HG02610 (cell line): ENCODE results near the gene FAAP20.

Experiments used
- ATAC-seq: cut with Tn5 transposase; IDR thresholded peaks from one replicate; pipeline ENCODE4 v1.9.1; 2021; ENCODE audit warnings: mild to moderate bottlenecking, moderate library complexity; ENCODE audit not compliant: unreplicated experiment

FAAP20 gene

DNA sequence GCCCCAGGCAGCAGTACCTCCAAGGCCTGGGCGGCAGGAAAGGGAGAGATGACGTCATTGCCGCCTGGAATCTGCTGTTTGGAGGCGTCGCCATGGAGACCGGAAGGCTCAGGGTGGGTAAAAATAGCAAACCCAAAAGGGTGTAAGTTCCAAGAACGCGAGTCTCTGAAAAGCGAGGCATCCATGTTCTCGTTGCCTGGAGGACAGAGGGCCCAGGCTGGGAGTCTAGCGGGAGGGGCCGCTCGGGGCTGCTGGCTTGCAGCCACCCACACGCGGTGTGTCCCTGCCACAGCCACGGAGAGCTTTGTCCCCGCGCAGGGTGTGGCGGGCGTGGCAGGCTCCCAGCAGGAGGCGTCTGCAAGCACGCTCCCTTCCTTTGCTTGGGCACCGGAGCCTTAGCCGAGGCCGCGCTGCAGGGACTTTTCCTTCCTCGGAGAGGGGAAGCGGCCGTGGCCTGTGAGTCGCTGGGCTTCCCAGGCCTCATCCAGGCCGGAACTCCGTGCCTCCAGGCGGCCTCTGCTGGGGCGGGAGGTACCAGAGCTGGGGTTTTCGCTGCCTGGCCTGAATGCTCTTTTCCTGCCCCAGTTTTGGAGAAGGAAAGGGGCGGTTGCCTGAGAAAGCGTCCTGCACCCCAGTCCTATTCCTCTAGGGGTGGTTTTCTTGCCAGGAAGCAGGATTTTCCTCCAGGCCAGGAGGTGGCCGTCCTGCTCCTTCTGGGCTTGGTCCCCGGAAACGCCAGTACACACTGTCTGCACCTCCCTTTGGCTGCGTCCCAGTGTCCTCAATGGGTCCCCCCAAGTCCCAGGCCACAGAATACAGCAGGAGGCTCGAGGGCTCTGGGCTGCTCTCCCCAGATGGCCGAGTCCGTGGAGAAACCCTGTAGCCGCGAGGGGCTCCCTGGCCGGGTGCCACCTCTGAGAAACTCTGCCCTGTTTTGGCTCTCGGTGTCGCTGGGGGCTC, 18.2 kb upstream of the FAAP20 start:
- no peak for ATAC-seq

DNA sequence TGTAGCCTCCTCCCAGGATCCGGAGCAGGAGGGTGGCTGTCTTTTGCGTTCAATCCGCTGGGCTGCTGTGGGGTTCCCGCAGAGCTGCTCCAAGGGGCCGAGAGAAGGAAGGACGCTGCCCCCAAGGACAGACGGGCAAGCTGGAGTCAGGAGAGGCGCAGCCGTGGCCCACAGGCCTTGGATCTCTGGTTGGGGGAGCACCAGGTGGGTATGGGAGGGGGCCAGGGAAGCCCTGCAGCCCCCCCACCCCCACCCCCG, 17.6 kb upstream of the FAAP20 start:
- no peak for ATAC-seq

DNA sequence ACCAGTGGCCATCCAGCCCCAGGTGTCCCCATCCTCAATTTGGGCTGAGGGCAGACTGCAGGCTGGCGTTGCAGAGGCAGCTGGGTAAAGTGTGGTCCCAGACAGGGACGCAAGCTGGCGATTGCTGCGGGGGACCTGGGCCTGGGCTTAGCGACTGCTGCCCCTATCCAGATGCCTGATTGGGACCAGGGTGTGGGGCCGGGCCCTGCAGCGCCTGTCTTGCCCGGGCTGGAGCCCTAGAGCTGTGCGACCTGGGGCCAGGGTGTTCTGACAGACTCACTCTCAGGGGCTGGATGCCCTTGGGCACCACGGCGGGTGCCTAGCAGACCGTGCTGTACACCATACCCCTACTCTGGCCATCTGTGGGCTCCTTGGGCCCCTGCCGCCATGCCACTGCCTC, 16.2 kb upstream of the FAAP20 start:
- no peak for ATAC-seq

DNA sequence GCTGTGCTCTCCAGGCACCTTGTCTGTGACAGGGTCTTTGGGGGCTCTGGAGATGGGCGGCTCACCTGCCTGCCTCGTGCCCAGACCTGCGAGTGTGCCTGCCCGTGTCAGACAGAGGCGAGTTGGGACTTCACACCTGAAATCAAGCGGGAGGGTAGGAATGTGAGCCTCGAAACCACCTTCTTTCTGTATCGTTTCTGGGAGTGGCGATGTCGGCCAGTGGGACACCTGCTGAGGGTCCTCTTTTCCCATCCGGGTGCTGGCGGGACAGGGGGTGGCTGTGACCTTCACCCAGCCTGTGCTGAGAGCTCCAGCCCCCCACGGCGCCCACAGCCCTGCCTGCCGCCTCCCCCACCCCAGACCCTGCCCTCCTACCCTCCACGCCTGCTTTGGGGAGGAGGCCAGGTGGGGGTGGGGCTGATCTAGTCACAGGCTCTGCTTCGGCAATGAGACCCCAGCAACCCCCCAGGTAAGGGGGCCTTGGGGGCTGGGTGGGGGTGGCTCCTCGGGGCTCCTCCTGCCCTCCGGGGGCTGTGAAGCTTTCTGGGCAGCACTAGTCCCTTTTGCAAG, 15.6 kb upstream of the FAAP20 start:
- no peak for ATAC-seq

DNA sequence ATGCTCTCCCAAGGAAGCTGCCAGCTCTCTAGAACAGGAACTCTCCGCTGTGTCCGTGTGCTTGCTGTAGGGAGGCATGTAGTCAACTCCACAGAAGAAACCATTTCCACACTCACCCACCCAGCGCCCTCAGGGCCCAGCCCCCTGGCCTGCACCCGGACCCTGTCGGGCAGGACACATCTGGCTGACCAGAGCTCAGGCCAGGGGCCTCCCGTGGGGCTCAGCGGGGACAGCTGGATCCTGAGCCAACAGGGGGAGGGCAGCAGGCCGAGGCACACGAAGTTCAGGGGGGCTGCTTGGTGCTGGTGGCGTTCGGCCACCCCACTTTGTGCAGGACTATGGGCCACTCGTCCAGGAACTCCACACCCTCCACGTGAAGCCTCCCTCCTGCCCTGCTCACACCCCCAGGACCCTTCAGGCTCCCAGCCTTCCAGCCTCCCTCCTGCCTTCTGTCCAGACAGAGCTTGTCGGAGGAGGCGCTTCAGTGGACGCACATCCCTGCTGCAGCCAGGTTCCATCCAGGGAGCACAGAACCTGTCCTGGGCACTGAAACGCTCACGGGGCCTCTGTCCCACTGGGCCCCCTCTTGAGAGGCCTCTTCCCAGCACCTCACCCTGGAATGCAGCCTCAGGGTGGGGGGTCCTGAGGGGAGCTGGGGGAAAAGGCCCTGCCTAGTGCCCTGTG, 15.0 kb upstream of the FAAP20 start:
- no peak for ATAC-seq

DNA sequence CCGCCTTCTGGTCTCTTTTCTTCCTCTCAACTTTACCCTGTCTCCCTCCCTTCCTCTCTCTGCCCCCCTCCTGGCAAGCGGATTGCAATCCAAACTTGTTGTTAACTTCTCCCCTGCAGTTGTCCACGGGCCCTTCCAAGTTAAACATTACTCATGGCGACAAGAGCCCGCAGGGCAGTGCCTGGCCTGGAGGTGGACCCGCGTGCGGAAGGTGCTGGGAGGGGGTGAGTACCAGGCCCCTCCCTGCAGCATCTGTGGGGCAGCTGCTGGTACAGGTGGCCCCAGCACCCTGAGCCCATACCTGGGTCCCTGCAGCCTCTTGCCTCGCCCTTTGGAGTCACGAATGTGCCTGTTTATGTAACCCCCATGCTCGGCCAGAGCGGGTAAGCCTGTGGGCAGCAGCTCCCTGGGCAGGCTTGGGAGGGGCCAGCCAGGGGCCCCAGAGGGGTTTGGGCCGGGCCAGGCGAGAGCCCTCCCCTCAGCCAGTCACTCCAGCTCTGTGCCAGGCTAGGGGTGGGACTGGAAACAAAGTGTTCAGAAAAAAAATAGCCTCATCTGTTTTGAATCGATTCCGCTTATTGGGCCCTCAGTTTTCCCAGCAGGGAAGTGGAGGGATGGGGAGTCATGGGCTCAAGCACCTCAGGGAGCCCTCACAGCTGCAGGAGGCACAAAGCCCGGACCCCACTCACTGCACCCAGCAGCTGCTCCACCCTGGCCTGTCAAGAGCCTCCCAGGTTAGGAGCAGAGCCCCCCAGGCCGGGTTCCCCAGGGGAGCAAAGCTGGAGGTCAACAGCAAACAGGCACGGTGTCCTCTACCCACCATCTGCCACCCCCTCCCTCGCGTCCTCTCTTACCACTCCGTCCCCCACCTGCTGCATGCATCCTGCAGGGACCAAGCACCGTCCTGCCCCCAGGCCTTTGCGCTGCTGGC, 14.0 kb upstream of the FAAP20 start:
- no peak for ATAC-seq

DNA sequence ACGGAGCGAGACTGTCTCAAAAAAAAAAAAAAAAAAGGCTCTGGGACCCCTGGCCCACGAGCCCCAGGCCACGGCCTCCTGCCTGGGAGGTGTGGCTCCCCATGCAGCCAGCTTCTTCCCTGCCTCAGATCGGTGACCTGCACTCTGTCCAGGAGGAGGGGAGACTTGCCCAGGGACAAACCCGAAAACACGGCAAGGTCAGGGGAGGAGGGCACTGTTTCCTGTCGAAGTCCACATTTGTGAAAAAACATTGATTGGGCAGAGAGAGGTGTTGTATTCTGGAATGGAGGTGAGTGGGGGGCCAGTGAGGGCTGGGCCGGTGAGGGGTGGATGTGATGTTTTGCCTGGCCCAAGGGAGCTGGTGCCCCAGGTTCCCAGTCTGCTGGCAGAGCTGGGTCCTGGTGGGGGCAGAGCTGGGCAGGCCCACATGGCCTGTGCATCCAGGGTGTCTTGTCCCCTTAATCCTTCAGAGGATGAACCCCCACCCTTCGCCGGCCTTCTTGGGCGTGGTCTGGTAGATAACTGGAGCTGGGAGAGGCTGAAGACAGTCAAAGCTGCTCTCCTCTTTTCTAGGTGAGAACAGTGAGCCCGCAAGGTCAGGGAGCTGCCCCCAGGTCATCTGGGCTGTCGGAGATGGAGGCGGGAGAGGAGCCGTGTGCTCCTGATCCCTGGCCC, 12.4 kb upstream of the FAAP20 start:
- ATAC-seq: no peak

DNA sequence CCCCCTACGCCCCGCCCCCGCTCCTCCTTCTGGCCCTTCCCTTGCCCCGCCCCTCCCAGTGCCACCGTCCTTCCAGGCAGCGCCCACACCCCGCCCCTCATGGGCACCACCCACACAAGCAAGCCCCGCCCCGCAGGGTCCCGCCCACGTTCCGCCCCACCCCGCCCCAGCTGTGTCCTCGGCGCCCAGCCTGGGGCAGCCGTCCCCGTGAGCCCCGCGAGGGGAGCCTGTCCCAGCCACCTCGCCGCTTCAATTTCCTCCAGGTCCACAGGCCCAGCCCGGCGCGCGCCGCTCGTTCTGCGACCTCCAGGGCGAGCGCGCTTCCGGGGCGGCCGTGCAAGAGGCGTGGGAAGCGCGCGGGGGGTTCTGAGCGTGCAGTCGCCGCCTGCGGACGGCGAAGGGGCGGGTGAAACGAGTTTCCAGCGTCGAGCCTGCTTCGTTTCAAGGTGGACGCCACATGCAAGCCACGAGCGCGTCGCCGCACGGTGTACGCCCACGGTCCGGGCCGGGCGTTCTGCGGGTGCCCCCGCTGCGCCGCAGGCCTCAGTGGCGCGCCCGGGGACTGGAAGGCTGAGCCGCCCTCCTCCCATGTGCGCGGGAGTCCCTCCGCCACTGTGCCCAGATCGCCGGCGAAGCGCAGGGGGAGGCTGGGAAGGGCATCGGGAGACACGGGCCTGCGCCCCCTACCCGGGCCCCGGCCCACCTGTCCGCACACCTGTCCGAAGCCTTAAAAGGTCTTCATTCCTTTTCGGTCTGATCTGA, 10.8 kb upstream of the FAAP20 start:
- ATAC-seq: peak; percentile 48

DNA sequence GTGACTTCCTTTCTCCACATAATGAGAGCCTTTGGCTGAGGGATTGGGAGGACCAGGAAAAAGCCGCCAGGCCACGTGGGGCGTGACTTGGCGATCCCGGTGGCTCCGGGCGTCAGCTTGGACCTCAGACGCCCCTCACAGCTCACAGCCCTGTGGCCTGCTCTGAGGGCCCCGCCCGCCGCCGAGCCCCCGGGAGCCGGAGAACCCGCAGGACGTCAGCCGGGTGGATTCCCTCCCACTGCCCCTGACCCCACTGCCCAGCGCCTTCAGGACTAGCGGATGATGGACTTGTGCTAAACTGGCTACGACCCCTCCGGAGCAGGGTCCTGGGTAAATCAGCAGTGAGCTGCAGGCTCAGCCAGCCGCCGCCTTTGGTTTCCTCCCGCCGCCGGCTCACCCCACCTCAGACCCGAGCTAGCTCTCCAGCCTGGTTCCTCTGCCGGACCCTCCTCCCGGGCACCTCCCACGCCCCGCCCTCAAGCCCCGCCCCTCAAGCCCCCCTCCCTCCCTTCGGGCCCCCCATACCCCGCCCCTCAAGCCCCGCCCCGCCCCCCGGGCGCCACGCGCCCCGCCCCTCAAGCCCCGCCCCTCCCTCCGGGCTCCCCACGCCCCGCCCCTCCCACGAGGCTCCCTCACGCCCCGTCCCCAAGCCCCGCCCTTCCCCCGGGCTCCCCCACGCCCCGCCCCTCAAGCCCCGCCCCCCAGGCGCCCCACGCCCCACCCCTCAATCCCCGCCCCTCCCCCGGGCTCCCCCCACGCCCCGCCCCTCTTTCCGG, 10.0 kb upstream of the FAAP20 start:
- ATAC-seq: no peak

- no peak for ATAC-seq
Measured at GRCh38 chr1:2203671-2204414, 9.3 kb upstream of the FAAP20 start.

DNA sequence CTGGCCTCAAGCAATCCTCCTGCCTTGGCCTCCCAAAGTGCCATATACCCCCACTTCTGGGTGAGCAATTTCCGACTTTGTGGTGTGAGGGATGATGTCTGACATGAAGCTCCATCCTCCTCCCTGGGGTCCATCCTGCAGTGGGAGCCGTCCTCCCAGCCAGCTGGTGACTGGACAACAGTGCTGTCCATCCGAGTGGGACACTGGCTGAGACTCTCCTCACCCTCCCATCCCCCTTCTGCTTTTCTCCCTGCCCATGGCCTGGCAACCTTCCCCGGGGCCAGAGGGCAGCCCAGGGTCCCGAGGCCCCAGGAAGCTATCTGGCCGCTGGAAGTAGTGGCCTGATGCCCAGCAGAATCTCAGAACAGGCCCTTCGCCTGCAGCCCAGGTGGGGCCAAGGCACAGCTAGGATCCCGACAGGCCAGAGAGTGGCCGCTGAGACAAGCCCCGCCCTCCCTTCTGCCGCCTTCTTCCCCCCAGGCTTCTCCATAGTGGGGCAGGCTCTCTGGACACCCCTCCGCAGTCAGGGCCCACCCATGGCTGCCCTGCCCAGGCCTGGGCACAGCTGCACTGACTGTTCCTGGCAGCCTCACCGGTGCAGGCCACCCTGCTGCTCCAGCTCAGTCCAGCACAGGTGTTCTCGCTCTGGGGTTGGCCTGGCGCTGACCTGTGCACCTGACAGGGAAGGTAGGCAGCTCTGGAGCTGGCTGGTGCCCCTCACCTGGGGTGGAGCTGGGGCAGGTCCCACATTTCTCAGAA, 8.4 kb upstream of the FAAP20 start:
- ATAC-seq: no peak

DNA sequence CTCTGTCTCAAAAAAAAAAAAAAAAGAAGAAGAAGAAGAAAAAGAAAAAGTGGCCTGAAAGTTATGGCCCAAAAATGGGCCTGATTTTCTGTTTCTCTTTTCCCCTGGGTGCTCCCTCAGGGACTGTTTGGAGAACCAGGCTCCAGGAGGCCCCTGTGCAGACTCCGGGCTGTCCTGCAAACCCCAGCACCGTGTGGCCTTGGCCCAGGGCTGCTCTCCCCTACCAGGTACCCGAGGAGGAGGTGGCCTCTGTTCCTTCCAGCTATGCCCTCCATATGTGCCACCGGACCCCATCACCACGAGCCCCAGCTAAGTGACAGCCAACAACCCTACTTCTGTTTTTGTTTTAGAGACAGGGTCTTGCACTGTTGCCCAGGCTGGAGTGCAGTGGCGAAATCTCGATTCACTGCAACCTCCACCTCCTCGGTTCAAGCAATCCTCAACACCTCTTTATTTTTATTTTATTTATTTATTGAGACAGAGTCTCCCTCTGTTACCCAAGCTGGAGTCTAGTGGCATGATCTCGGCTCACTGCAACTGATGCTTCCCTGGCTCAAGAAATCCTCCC, 7.5 kb upstream of the FAAP20 start:
- no peak for ATAC-seq

GRCh38 chr1:2201062-2201461, 6.5 kb upstream of the FAAP20 start:
- ATAC-seq: no peak

GRCh38 chr1:2200308-2200943, 5.9 kb upstream of the FAAP20 start:
- no peak for ATAC-seq

GRCh38 chr1:2199042-2199810, 4.7 kb upstream of the FAAP20 start:
- ATAC-seq: peak; percentile 47

DNA sequence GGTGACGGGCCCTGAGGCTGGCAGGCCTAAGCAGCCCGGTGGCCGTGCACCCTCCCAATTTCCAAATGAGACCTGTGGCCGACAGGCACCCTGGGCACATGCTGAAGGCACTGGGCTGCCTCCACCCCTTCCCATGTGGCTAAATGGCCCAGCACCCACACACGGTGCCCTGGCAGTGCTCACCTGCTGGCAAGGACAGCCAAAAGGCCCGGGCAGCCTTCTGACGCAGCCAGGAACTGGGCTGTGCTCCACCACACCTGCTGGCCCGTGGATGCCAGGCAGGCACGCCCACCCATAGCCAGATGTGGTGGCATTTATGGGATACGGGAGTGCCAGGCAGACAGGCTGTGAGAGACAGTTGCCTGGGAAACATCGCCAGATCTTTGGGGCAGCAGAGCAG, 4.0 kb upstream of the FAAP20 start:
- no peak for ATAC-seq
